Left ventricle myocardium inferior (tissue), 1 donor: ENCODE data around the gene IFNA6. TPM values are rescaled to one million over a fixed set of nuclear protein-coding genes. Genes with fewer than 3 reads are reported as not detected.

Experiments used
- DNase-seq: peaks from one replicate; pipeline ENCODE4 v3.0.0-alpha.2; 2020
- H3K27ac ChIP-seq: fragments of 200-600 bp; replicated peaks from 2 replicates; pipeline ENCODE4 v1.8.0; 2021
- H3K27me3 ChIP-seq: fragments of 200-600 bp; 2 replicates; pipeline ENCODE4 v1.8.0; 2021; ENCODE audit warnings: low read depth
- H3K36me3 ChIP-seq: fragments of 200-600 bp; 2 replicates; pipeline ENCODE4 v1.8.0; 2021
- H3K4me1 ChIP-seq: fragments of 200-600 bp; 2 replicates; pipeline ENCODE4 v1.8.0; 2021
- H3K4me3 ChIP-seq: fragments of 200-600 bp; 2 replicates; pipeline ENCODE4 v1.8.0; 2021; ENCODE audit warnings: mild to moderate bottlenecking, moderate library complexity
- H3K9me3 ChIP-seq: fragments of 200-600 bp; replicated peaks from 2 replicates; pipeline ENCODE4 v1.8.0; 2021
- intact Hi-C: fragments of 100-400 bp; cut with micrococcal nuclease; formaldehyde crosslinking; loops from one replicate; pipeline ENCODE4 v1.11.0; 2022
- total RNA-seq: library from RNA; stranded (reverse); fragmentation: NEBNext Ultra II Directional; extraction: Animal tissue kit (Norgen Biotek cat#: 25700); gene quantifications from one replicate; pipeline ENCODE4 v1.2.1, GENCODE V29; 2021
- TF ChIP-seq, protein P1 (sequence below): fragments of 200-600 bp; IDR thresholded peaks from 2 replicates; pipeline ENCODE4 v1.8.0; 2021; ENCODE audit warnings: antibody characterized with exemption, mild to moderate bottlenecking, borderline replicate concordance
- donor health status: DM: no; HTN: yes; CAD: no; lungs with severe emphysema.

Gene IFNA6
- total RNA-seq, 1 donor from 2014 or later, result not detected

DNA sequence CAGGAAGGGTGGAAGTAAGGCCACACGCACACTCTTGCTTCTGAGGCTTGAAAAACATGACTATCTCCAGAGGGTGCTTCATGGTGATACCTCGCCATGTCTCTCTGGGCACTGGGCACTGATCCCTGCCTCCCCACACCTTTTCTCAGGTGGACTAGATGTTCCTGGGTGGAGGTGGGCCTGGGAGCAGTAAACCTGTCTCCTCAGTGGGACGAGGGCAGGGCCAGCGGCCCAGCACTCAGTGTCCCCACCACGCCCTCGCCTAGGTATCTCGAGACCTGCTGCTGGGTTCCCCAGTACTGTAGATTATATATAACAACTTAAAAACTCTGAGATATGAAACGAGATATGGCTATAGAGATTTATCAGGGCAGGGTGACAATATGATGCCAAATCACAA, 11.6 kb upstream of the IFNA6 start:
- TF ChIP-seq, protein P1, sequence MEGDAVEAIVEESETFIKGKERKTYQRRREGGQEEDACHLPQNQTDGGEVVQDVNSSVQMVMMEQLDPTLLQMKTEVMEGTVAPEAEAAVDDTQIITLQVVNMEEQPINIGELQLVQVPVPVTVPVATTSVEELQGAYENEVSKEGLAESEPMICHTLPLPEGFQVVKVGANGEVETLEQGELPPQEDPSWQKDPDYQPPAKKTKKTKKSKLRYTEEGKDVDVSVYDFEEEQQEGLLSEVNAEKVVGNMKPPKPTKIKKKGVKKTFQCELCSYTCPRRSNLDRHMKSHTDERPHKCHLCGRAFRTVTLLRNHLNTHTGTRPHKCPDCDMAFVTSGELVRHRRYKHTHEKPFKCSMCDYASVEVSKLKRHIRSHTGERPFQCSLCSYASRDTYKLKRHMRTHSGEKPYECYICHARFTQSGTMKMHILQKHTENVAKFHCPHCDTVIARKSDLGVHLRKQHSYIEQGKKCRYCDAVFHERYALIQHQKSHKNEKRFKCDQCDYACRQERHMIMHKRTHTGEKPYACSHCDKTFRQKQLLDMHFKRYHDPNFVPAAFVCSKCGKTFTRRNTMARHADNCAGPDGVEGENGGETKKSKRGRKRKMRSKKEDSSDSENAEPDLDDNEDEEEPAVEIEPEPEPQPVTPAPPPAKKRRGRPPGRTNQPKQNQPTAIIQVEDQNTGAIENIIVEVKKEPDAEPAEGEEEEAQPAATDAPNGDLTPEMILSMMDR, result no peak
- intact Hi-C loops, result no loop called here
- Histone ChIP-seq H3K27me3 (peaks cover 29% of the 10 kb centered on the region), H3K9me3 (no peaks in the 10 kb centered on the region), H3K4me3 (no peak overlapping the region), H3K36me3 (no peaks in the 10 kb centered on the region), H3K27ac (no peak overlapping the region), H3K4me1 (no peaks in the 10 kb centered on the region)
- no peak for DNase-seq

DNA sequence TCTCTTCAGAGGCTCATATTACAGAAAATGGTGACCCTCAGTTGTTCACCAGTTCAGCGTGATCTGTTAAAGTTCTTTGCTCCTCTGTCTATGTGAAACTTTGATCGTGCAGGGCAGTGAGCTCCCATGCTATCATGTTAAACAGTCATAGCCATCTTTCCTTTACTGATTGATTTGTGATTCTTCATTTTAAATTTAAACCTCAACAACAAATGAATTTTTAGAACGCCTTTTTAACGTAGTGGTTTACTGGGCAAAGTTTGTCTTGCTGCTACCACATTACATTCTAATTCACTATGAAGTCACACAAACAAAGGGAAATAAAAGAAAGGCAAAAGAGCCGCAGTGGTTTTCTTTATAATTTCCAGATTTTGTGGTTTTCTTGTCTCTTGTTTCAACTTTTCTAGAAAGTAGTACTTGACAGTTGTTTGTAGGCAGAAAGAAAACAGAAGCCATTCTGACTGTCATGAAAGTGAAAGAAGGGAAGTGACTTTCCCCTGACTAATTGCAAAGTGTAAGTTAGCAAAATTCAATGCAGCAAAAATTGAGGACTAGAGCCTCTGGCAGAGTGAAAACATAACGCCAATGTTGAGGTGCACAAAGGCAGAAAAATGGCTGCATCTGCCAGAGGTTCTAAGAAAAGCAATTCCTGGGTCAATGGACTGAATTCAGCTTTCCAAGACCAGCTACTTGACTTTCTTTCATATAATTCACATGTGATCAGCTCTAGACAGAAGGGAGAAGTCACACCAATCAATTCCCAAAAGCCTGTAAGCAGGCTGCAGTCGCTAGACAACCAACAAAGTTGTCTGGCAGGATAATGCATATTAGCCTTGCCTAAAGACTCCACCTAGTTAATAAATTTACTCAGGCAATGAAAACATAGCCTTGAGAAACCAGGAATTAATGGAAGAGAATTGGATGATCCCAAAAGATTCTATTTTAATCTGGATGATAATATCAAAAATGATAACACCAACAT, 7.1 kb upstream of the IFNA6 start:
- H3K27ac ChIP-seq, result no peak overlapping the region
- TF ChIP-seq, protein P1, result no peak
- intact Hi-C loops, result no loop called here
- H3K4me1 ChIP-seq, result no peaks in the 10 kb centered on the region
- no peak overlapping the region for H3K4me3 ChIP-seq
- peaks cover 15% of the 10 kb centered on the region for H3K27me3 ChIP-seq
- H3K36me3 ChIP-seq, result no peaks in the 10 kb centered on the region
- DNase-seq, result no peak
- no peaks in the 10 kb centered on the region for H3K9me3 ChIP-seq

DNA sequence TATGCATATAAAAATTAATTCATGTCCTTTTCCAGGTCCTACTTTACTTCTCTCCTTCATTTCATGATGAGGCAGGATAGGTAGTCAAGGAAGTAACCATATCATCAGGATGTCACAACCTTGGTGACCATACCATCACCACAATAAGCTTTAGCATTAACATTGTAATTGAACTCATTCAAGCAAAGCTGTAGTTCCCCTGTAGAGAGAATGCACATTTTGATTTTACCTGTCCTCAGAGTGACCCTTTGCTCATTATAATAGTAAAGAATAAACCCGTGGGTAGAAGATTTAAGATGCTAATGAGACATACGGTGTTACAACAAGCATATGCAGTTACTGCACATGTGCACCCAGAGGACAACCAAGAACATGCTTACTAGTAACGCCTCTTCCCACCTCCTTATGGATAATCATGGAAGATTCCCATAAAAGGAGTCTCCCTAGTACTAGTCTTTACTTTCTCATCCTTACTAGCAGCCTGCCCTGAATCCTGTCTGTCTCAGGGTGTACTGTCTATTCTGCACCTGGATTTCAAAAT, 2.2 kb downstream of the IFNA6 start:
- Histone ChIP-seq H3K27me3 (peaks cover 30% of the 10 kb centered on the region), H3K4me1 (no peaks in the 10 kb centered on the region), H3K36me3 (no peaks in the 10 kb centered on the region), H3K9me3 (peaks cover 12% of the 10 kb centered on the region), H3K27ac (no peak overlapping the region), H3K4me3 (no peak overlapping the region)
- no peak for DNase-seq
- TF ChIP-seq, protein P1, result no peak
- intact Hi-C loops, result no loop called here

DNA sequence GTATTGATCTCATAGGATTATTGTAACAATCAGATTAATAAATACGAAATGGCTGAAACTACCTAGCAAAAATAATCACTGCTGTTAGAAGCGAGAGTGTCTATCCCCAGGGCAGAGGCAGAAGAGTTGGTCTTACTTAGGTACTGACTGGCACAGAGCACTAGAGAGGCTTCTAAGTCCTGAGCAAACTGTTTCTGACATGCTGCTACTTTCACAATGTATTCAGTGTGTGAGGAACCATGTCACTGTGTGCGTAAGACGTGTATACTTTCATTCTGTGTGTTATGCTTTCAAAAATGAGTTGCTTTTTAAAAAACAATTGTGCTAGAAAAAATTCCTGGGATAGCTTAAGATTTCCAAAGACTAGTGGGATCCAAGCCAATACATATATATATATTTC, 10.0 kb downstream of the IFNA6 start:
- Histone ChIP-seq H3K4me3 (no peak overlapping the region), H3K4me1 (peaks cover 2% of the 10 kb centered on the region), H3K27ac (no peak overlapping the region), H3K36me3 (no peaks in the 10 kb centered on the region), H3K27me3 (peaks cover 18% of the 10 kb centered on the region), H3K9me3 (peaks cover 8% of the 10 kb centered on the region)
- no peak for DNase-seq
- TF ChIP-seq, protein P1, result no peak
- intact Hi-C loops, result no loop called here

DNA sequence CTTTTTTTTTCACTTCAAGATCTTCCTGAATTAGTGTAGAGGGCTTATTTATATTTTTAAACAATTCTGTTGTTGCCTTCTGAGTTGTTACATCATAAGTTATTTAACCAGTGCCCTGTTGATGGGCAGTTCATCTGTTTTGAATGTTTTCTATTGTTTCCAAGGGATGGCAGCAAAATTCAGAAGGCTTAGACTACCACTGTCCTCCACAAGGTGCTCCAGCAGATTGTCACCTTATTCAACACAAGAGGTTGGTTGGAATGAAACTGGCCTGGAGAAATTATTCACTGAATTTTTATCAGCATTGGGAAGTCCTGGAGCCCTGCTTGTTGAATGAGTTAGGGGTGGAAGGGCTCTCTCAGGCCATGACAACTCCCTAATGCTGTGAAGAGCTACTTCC, 14.2 kb downstream of the IFNA6 start:
- Histone ChIP-seq H3K4me1 (peaks cover 43% of the 10 kb centered on the region), H3K4me3 (no peak overlapping the region), H3K27ac (no peak overlapping the region), H3K9me3 (no peaks in the 10 kb centered on the region), H3K36me3 (peaks cover 10% of the 10 kb centered on the region), H3K27me3 (no peaks in the 10 kb centered on the region)
- no peak for DNase-seq
- TF ChIP-seq, protein P1, result no peak
- intact Hi-C loops, result no loop called here
